Brain pericyte (primary cell): ENCODE measurements around the gene ZNF112.
"Not testable (repeated sequence)": the region's sequence is repeated elsewhere in the genome, so short reads cannot be mapped to it uniquely, and the experiment has no call there.

ENCODE experiments used
- DNase-seq: peaks from one replicate; pipeline ENCODE4 v3.0.0-alpha.2; 2012; ENCODE audit warnings: low read depth, low spot score

The ZNF112 gene

DNA sequence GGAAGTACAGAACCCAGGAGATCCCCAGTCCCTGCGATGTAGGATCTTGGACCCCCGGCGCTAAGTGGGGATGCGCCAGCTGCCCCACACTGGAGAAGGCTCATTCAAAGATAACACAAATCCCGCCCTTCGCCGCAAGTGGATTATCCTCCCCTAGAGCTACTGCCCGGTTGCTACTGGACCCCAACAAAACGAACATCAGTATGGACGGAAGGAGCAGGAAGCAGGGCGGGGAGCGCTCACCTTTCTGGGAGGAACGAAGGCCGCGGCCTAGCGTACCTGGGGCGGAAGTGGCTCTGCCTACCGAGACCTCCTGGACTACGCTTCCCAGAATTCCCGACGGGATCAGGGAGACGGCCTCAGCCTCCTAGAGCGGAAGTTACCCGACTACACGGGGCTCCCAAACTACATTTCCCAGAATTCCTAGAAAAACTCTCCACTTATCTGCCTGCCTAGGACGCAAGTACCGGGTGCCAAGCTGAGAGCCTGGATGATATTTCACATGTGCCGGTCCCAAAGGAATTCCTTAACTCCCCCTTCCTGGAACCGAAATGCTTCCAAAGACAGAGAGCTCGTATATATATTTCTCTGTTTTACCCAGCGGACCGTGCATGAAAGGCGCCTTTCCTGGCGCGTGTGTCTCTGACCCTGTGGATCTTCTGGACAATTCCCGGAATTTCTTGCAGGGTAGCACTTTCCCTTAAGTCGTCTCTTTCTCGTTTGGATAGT is at the start of gene ZNF112:
TSS of gene ZNF112 (minus strand) at position 298 of the 729 bp plus-strand sequence. CDS start 16,141 bp downstream, outside the sequence.
- DNase-seq: peak; percentile 53

DNA sequence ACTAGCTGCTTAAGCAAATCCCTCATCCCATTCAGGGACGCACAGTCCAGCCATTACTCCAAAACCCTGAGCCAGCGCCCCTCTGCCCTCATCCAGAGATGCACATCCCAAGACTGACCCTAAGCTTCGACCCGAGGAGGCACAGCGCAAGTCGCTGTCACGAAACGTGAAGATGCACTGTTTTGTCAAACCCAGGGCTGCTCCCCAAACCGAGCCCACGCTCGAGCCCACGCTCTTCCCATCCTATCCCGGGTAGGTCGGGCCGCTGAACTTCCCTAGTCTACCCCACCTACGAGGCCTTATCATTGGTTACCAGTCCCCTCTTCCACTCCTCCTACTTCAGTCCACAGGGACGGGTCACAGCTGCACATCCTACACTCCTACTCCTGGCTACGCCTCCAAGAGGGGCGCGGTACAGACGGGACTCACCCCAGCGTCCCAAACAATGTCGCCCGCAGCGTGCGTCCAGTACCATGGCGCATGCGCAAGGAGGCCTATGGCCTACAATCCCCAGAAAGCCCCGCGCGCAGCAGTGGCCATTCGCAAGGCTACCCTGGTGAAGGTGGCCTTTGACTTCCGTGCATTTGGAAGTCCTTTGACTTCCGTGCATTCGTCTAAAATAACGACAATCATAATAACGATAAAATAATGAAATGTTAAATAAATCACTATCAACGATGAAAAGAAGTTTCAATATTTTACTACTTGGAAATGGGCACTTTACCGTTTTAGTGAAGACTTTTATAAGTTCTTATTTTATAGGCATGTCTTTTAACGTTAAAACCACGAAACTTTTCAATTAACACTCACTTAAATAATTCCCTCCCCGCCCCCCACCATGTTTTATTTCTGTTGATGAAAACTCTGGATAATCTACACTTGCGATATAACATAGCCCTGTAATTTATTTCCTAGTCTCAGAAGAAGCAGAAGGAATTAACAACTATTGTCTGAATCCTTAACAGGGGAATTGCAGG is 44.9 kb upstream of the ZNF112 start, which contains the start of gene ZNF285:
TSS of gene ZNF285 (minus strand) at position 470 of the 977 bp plus-strand sequence. CDS start 4,395 bp downstream, outside the sequence.
- peak; percentile 82 for DNase-seq

DNA sequence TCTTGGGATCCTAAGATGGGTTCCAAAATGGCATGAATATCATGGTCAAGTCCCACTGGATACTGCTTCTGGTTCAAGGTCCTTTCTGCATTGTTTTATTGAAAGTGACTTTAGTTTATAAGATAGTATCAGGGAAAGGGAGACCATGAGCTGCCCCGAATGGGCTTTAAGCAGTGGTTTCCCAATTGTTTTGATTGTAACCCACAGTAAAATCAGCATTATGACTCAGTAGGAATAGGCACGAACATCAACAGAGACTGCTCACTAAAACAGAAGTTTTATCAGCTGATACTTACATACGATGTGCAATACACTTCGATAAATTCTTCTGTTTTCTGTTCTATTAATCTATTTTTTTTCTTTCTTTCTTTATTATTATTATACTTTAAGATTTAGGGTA is 32.8 kb upstream of the ZNF112 start:
- DNase-seq: not testable (repeated sequence)

DNA sequence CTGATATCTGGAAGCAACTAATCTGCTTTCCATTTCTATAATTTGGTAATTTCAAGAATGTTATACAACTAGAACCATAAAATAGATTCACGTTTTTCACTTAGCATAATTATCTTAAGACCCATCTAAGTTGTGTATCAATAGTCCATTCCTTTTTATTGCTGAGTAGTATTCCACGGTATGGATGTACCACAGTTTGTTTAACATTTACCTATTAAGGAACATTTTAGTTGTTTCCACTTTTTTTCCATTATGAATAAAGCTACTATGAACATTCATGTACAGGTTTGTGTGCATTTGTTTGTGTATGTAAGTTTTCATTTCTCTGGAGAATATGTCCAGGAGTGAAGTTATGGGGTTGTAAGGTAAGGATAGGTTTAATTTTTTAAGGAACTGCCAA is 18.3 kb upstream of the ZNF112 start:
- DNase-seq: no peak

DNA sequence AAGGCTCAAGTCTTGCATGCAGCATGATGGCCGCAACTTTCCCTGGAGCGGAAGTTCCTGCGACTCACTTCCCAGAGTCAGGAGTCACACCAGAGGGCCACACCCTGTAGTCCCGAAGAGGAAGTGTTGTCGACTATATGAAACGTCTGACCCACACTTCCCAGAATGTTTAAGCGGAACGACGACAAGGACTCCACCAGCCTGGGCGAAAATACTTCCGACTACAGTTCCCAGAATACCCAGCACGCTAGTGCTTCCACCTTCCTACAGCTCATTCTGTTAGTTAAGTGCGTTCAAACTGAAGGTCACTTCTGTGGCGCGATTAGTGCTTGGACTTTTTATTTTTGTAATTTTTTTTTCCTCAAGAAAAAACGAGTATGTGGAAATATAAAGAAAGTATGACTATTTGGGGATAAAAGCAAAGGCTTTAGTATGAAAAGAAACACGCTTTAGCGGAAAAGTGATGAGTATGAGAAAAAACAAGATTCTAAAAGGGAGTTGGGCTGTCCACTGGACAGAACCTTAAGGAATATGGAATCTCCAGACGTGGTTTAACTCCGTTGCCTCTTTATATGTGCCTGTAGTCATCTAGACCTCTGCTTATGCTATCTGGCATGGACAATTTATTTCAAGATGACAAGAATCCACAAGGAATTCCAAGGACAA is 15.5 kb upstream of the ZNF112 start:
- no peak for DNase-seq

- no peak for DNase-seq
Measured at GRCh38 chr19:44367024-44367423, 10.5 kb upstream of the ZNF112 start.

- no peak for DNase-seq
Measured at GRCh38 chr19:44346556-44346955, 9.9 kb downstream of the ZNF112 start.

DNA sequence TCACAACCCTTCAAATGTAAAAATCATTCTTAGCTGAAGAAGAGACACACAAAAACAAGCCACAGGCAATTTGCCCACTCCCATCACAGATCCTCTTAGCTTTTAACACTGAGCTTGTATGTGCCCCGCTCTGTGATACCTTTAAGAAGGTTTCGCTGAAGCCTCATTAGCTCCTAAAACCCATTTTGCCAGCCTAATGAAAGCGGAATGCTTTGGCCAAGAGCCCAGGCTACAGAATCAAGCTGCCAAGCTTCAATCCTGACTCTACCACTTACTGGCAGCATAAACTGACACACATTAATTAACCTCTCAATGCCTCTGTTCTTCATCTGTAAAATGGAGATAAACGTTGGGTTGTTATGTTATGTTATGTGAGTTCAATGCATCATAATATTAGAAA is 10.5 kb downstream of the ZNF112 start:
- no peak for DNase-seq

DNA sequence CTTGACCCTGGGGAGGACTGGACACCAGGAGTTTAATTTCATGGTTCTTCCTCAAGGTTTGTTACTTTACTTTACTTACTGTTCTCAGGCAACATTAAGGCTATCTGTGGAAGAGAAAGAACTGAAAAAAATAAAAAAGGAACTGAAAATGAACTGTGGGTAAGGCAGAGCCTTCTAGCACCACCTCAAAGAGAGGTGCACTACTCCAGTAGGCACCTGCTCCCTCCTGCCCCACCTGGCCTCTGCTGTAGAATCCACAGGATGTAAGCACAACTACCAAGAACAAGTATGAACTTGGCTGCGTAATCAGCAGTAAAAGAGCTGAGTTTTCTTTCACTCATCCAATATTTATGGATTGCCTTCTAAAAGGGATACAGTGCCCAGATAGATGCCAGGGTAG is 12.2 kb downstream of the ZNF112 start:
- no peak for DNase-seq

GRCh38 chr19:44341794-44342193 is 14.7 kb downstream of the ZNF112 start:
- DNase-seq: no peak

DNA sequence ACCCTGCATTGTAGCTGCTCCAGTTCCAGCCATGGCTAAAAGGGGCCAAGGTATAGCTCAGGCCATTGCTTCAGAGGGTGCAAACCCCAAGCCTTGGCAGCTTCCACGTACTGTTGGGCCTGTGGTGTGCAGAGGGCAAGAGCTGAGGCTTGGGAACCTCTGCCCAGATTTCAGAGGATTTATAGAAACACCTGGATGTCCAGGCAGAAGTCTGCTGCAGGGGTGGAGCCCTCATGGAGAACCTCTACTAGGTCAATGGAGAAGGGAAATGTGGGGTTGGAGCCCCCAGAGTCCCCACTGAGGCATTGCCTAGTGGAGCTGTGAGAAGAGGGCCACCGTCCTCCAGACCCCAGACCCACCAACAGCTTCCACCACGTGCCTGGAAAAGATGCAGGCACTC is 21.8 kb downstream of the ZNF112 start:
- DNase-seq: not testable (repeated sequence)

DNA sequence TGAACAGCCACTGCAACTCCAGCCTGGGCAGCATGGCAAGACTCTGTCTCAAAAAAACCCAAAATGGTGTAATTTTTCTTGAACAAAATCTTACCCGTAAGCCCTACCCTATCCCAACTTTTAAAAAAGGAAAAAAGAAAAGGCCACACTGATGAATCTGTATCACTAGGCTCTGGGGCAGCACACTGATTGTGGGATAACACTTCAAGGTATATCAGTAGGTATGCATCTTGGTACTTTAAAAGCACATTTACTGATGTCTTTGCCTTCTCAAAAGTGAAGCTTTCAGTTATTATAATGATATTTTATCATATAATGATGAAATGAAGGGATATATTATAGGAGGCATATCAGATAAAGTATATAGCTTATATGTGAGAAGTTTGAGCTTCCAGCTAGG is 24.3 kb downstream of the ZNF112 start:
- DNase-seq: no peak

DNA sequence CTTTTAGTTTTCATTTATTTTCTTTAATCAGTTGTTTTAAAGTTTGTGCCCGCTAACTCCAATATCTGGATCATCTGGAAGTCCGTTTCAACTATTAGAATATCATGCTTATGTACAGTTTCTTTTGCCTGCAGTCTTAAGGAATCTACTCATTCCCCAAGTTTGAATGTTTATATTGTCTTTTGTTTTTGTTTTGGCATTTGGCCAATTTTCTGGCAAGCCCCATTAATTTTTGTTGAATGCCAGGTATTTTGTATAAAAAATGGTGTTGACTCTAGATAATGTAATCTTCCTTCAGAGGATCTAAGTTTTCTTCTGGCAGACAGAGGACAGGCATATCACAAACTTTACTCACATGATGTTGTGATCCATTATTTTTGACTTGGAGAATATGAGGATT is 40.6 kb downstream of the ZNF112 start:
- no peak for DNase-seq

GRCh38 chr19:44313231-44313630 is 43.2 kb downstream of the ZNF112 start:
- DNase-seq: no peak

- no peak for DNase-seq
Measured at GRCh38 chr19:44308011-44308410, 48.5 kb downstream of the ZNF112 start.

DNA sequence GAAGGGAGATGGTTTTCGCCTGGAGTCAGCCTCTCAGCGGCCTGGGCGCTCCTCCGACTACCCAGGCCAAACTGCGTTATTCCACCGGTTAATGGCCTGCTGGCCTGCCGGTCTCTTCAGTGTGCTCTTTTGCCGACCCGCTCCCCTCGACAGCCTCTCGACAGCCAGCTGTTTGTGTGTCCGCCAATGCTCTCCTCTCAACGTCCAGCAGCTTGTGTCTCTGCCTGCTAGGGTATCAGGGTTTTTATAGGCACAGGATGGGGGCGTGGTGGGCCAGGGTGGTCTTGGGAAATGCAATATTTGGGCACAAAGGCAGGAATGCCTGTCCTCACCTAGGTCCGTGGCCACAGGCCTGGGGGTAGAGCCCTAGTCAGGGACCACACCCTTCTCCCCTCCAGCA is 50.2 kb downstream of the ZNF112 start:
- no peak for DNase-seq

DNA sequence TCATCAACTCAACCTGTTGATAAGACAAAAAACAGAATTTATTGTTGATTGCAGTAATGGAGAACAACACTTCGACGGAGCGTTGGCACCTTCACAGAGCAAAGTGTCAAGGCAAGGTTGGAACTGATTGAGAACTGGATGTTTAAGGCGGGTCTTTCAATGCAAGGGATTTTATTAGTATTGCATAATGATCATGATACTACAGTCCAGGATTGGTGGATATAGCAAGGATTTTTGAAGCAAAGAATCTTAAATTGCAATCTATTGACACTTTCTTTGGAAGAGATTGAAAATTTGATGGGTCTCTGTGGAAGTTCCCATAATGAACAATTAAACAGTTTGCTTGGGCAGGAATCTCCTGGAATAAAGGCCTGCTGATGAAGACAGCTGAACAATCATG is 51.0 kb downstream of the ZNF112 start:
- no peak for DNase-seq

DNA sequence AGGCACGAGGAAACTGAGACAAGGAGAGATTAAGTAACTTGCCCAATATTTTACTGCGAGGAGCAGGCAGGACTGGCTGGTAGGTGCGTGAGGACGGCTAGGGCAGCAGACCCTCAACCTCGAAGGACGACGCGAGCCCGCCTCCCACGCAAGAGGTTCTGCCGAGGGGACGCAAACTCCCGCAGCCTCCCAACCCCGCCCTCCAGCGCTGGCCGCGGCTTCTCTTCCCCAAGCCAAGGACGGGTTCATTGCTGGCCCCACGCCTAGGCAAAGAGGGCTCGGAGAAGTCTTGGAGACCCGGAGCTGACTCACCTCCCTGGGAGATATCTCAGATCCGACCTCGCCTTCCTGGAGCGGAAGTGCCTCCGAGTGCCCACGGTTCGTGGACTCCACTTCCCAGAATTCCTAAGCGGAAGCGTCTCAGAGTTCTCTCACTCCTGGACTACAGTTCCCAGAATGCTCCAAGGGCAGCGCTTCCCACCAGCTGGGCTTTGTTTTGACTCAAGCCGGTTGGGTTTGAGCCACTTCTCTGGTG is 51.8 kb downstream of the ZNF112 start, which contains the start of gene ZNF235:
TSS of gene ZNF235 (minus strand) at position 367 of the 535 bp plus-strand sequence. CDS start 1,621 bp downstream, outside the sequence.
- DNase-seq: peak; percentile 81

DNA sequence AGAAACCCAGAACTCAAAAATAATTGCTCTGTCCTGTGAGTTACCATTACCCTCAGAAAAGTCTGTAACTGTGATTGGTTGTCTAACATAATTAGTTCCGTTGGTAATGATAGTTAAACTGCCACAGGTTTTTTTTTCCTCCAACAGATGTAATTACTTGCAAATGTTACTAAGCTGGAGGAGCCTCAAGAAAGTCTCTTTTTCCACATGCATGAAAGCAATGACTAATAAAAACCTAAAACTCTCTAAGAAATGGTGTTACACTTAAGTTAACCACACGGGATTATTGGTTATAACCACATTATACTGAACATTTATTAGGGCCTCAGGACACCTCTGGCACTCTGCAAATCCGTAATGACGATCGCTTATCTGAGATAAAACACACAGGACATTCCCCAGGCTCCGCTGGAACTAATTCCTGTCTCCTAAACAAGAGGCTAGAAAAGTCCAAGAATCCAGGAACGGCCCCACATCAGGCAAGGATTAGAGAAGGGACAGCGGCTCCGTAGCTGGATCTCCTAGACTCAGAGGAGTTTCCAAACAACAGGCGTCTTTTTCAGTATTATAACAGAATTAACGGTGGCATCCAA is 52.4 kb downstream of the ZNF112 start:
- DNase-seq: no peak

GRCh38 chr19:44303320-44303719 is 53.2 kb downstream of the ZNF112 start:
- no peak for DNase-seq

GRCh38 chr19:44284968-44285367 is 71.5 kb downstream of the ZNF112 start:
- DNase-seq: no peak
